SK-N-MC (cell line): ENCODE data around the gene NBEA.
"Not testable (repeated sequence)": the region's sequence is repeated elsewhere in the genome, so short reads cannot be mapped to it uniquely, and the experiment has no call there.

ENCODE experiments used
- DNase-seq: peaks from one replicate; pipeline ENCODE4 v3.0.0-alpha.2; 2011; ENCODE audit warnings: low read depth, low spot score
- H3K27ac ChIP-seq: fragments of 200-600 bp; sonication (generic); 2 replicates; pipeline ENCODE4 v1.5.1; 2016; ENCODE audit warnings: mixed run types
- H3K36me3 ChIP-seq: fragments of 200-600 bp; sonication (generic); 2 replicates; pipeline ENCODE4 v1.6.1; 2017; ENCODE audit warnings: antibody characterized with exemption, low read length, mixed read lengths; ENCODE audit not compliant: insufficient read depth
- H3K4me3 ChIP-seq: fragments of 200-600 bp; sonication (generic); 2 replicates; pipeline ENCODE4 v1.5.1; 2016
- H3K9ac ChIP-seq: fragments of 200-600 bp; sonication (generic); 2 replicates; pipeline ENCODE4 v1.8.0; 2017; ENCODE audit warnings: mixed run types, mixed read lengths; ENCODE audit not compliant: insufficient read length
- H3K9me3 ChIP-seq: fragments of 200-600 bp; sonication (generic); 2 replicates; pipeline ENCODE4 v1.6.1; 2017; ENCODE audit warnings: low read depth, mild to moderate bottlenecking, antibody characterized with exemption, low read length, moderate library complexity, mixed read lengths
- EZH2 ChIP-seq: fragments of 200-600 bp; sonication (generic); IDR thresholded peaks from one replicate; pipeline ENCODE4 v1.6.1; 2017; ENCODE audit warnings: antibody characterized with exemption
- FOXP2 ChIP-seq: optimal IDR thresholded peaks from 2 replicates; pipeline ENCODE3; 2011; ENCODE audit warnings: mild to moderate bottlenecking, moderate library complexity; ENCODE audit not compliant: insufficient read depth; ENCODE audit errors: extremely low read length, control extremely low read depth
- POLR2AphosphoS5 ChIP-seq: IDR thresholded peaks from 2 replicates; pipeline ENCODE4 v1.6.1; 2012; ENCODE audit warnings: mild to moderate bottlenecking, low read depth, low read length, borderline replicate concordance

NBEA gene

GRCh38 chr13:34971473-34971872 is 29.4 kb downstream of the NBEA start:
- Histone ChIP-seq H3K9ac (no peak overlapping the region), H3K27ac (no peak overlapping the region), H3K4me3 (no peak overlapping the region), H3K36me3 (no peaks in the 10 kb centered on the region), H3K9me3 (no peaks in the 10 kb centered on the region)
- TF ChIP-seq FOXP2 (no peak), POLR2AphosphoS5 (no peak), EZH2 (no peak)
- DNase-seq = no peak

GRCh38 chr13:34985199-34985598 is 43.1 kb downstream of the NBEA start:
- not testable (repeated sequence) for H3K4me3 ChIP-seq, H3K36me3 ChIP-seq, H3K9ac ChIP-seq, H3K9me3 ChIP-seq, DNase-seq, H3K27ac ChIP-seq

GRCh38 chr13:34988330-34988791 is 46.3 kb downstream of the NBEA start:
- DNase-seq = no peak

GRCh38 chr13:34990399-34991214 is 48.5 kb downstream of the NBEA start:
- H3K27ac ChIP-seq = no peak overlapping the region
- no peak overlapping the region for H3K4me3 ChIP-seq
- H3K9me3 ChIP-seq = no peaks in the 10 kb centered on the region
- no peak overlapping the region for H3K9ac ChIP-seq
- no peaks in the 10 kb centered on the region for H3K36me3 ChIP-seq
- DNase-seq = no peak
- TF ChIP-seq POLR2AphosphoS5 (no peak), EZH2 (no peak), FOXP2 (no peak)

More at GRCh38 chr13:34988330-34988791, 46.3 kb downstream of the NBEA start:
- no peak for TF ChIP-seq EZH2
- no peak overlapping the region for H3K27ac ChIP-seq
- H3K4me3 ChIP-seq = no peak overlapping the region
- H3K9ac ChIP-seq = no peak overlapping the region
- H3K36me3 ChIP-seq = no peaks in the 10 kb centered on the region
- H3K9me3 ChIP-seq = no peaks in the 10 kb centered on the region

GRCh38 chr13:34993470-34993869 is 51.4 kb downstream of the NBEA start:
- DNase-seq = no peak
- H3K9me3 ChIP-seq = no peaks in the 10 kb centered on the region
- no peak overlapping the region for H3K4me3 ChIP-seq
- no peak overlapping the region for H3K27ac ChIP-seq
- no peak overlapping the region for H3K9ac ChIP-seq
- H3K36me3 ChIP-seq = no peaks in the 10 kb centered on the region
- no peak for TF ChIP-seq POLR2AphosphoS5
- no peak for TF ChIP-seq EZH2
- no peak for TF ChIP-seq FOXP2

GRCh38 chr13:35003734-35004133 is 61.7 kb downstream of the NBEA start:
- not testable (repeated sequence) for H3K9ac ChIP-seq, H3K36me3 ChIP-seq, H3K27ac ChIP-seq, H3K4me3 ChIP-seq, DNase-seq, H3K9me3 ChIP-seq

GRCh38 chr13:35005051-35005450 is 63.0 kb downstream of the NBEA start:
- no peaks in the 10 kb centered on the region for H3K9me3 ChIP-seq
- no peak for DNase-seq
- no peaks in the 10 kb centered on the region for H3K36me3 ChIP-seq
- H3K27ac ChIP-seq = no peak overlapping the region
- TF ChIP-seq FOXP2 (no peak), EZH2 (no peak)
- no peak overlapping the region for H3K4me3 ChIP-seq
- no peak overlapping the region for H3K9ac ChIP-seq

- H3K9ac ChIP-seq = no peak overlapping the region
- no peak overlapping the region for H3K27ac ChIP-seq
- H3K36me3 ChIP-seq = no peaks in the 10 kb centered on the region
- no peaks in the 10 kb centered on the region for H3K9me3 ChIP-seq
- H3K4me3 ChIP-seq = no peak overlapping the region
- TF ChIP-seq FOXP2 = no peak
- no peak for TF ChIP-seq EZH2
- TF ChIP-seq POLR2AphosphoS5 = no peak
- DNase-seq = no peak
Measured at GRCh38 chr13:35014606-35015213, 72.6 kb downstream of the NBEA start.

GRCh38 chr13:35016362-35017112 is 74.5 kb downstream of the NBEA start:
- TF ChIP-seq EZH2 (no peak), FOXP2 (no peak)
- H3K9ac ChIP-seq = no peak overlapping the region
- H3K36me3 ChIP-seq = no peaks in the 10 kb centered on the region
- no peak overlapping the region for H3K27ac ChIP-seq
- H3K4me3 ChIP-seq = no peak overlapping the region
- no peak for DNase-seq
- H3K9me3 ChIP-seq = no peaks in the 10 kb centered on the region
